ENCODE results near the gene GLMP.
A peak's percentile ranks its signal among the peaks of the same experiment; 100 is the strongest.

The GLMP gene

GRCh38 chr1:156266051-156266450 lies 29.4 kb downstream of the GLMP start:
- Histone ChIP-seq H3K4me3 (ENCODE audit: low read depth, low read length) (no peak overlapping the region), H3K27me3 (ENCODE audit: insufficient read depth, low read depth, severe bottlenecking) (no peaks in the 10 kb centered on the region), H3K27ac (no peak overlapping the region), H3K36me3 (peaks cover 99% of the 10 kb centered on the region), H3K9me3 (ENCODE audit: severe bottlenecking) (no peaks in the 10 kb centered on the region)
- DNase-seq: no peak
- TF ChIP-seq, protein P1, sequence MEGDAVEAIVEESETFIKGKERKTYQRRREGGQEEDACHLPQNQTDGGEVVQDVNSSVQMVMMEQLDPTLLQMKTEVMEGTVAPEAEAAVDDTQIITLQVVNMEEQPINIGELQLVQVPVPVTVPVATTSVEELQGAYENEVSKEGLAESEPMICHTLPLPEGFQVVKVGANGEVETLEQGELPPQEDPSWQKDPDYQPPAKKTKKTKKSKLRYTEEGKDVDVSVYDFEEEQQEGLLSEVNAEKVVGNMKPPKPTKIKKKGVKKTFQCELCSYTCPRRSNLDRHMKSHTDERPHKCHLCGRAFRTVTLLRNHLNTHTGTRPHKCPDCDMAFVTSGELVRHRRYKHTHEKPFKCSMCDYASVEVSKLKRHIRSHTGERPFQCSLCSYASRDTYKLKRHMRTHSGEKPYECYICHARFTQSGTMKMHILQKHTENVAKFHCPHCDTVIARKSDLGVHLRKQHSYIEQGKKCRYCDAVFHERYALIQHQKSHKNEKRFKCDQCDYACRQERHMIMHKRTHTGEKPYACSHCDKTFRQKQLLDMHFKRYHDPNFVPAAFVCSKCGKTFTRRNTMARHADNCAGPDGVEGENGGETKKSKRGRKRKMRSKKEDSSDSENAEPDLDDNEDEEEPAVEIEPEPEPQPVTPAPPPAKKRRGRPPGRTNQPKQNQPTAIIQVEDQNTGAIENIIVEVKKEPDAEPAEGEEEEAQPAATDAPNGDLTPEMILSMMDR (IDR thresholded peaks at IDR 0.05; ENCODE audit: low read depth, low read length): no peak

- peaks cover 99% of the 10 kb centered on the region for H3K36me3 ChIP-seq
- no peaks in the 10 kb centered on the region for H3K27me3 ChIP-seq (ENCODE audit: insufficient read depth, low read depth, severe bottlenecking)
- no peak overlapping the region for H3K27ac ChIP-seq
- no peak for DNase-seq
- no peak overlapping the region for H3K4me3 ChIP-seq (ENCODE audit: low read depth, low read length)
- TF ChIP-seq, protein P1 (IDR thresholded peaks at IDR 0.05; ENCODE audit: low read depth, low read length): no peak
- H3K9me3 ChIP-seq (ENCODE audit: severe bottlenecking): no peaks in the 10 kb centered on the region
These were observed 32.2 kb downstream of the GLMP start for GRCh38 chr1:156263288-156263655.

DNA sequence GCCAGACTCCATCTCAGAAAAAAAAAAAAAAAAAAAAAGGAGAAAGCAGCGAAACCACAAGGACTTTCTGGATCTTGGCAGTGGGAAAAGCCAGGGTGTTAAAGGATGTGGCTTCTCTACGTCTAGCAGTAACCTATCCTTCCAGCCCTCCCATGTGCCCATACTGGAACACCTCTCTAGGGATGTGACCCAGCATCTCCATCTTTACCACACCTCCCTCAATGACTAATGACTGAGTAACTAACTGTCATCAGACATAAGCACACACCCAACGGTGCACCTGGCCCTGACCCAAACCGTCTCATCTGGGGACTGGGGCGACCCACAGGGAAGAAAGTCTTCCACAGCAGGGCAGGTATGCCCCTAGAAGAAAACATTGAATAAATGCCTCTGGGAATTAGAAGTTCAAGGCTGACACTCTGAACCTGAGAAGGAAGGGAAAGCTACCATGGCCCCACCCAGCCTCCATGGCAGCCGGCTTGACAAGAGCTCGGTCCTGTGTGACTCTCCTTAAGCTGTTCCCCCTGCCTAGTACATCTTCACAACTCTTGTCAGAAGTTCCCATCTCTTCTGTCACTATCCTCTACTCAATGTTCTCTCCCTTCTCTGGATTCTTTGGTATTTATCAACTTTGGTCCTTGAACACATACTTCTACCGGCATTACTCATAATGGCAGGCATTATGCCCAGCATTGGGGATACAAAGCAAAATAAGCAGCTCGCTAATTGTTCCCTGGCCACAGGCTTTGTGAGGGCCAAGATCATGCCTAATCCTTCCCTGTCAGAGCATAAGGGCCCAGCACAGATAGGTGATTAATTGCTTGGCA lies 32.8 kb downstream of the GLMP start:
- no peaks in the 10 kb centered on the region for H3K27me3 ChIP-seq (ENCODE audit: insufficient read depth, low read depth, severe bottlenecking)
- H3K9me3 ChIP-seq (ENCODE audit: severe bottlenecking): no peaks in the 10 kb centered on the region
- TF ChIP-seq, protein P1 (IDR thresholded peaks at IDR 0.05; ENCODE audit: low read depth, low read length): no peak
- peaks cover 99% of the 10 kb centered on the region for H3K36me3 ChIP-seq
- no peak overlapping the region for H3K4me3 ChIP-seq (ENCODE audit: low read depth, low read length)
- no peak overlapping the region for H3K27ac ChIP-seq
- no peak for DNase-seq

DNA sequence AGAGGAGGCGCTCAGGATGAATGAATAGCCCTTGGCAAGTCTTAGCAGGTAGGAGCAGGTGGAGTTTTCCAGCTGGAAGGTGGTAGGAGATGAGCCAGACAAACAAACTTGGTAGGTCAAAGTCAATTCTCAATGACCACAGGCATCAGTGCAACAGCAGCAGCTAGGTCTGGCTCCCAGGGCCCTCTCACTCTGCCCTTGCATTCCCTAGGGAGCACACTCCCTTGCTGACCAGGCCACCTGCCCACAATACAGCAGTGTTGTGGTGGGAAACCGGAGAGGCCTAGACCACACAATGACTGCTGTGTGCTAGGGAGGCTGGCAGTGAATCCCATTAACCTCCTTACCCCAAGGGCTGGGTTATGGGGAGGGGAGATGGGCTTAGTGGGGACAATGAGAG lies 34.6 kb downstream of the GLMP start:
- H3K9me3 ChIP-seq (ENCODE audit: severe bottlenecking): no peaks in the 10 kb centered on the region
- no peak overlapping the region for H3K27ac ChIP-seq
- H3K4me3 ChIP-seq (ENCODE audit: low read depth, low read length): no peak overlapping the region
- DNase-seq: no peak
- H3K36me3 ChIP-seq: peaks cover 99% of the 10 kb centered on the region
- no peaks in the 10 kb centered on the region for H3K27me3 ChIP-seq (ENCODE audit: insufficient read depth, low read depth, severe bottlenecking)
- TF ChIP-seq, protein P1 (IDR thresholded peaks at IDR 0.05; ENCODE audit: low read depth, low read length): no peak

- TF ChIP-seq, protein P1 (IDR thresholded peaks at IDR 0.05; ENCODE audit: low read depth, low read length): peak; percentile 60
- Histone ChIP-seq H3K9me3 (ENCODE audit: severe bottlenecking) (no peaks in the 10 kb centered on the region), H3K4me3 (ENCODE audit: low read depth, low read length) (no peak overlapping the region), H3K27me3 (ENCODE audit: insufficient read depth, low read depth, severe bottlenecking) (no peaks in the 10 kb centered on the region), H3K27ac (no peak overlapping the region), H3K36me3 (peaks cover 99% of the 10 kb centered on the region)
- peak; percentile 66 for DNase-seq
These were observed 35.7 kb downstream of the GLMP start for GRCh38 chr1:156259805-156260204.

DNA sequence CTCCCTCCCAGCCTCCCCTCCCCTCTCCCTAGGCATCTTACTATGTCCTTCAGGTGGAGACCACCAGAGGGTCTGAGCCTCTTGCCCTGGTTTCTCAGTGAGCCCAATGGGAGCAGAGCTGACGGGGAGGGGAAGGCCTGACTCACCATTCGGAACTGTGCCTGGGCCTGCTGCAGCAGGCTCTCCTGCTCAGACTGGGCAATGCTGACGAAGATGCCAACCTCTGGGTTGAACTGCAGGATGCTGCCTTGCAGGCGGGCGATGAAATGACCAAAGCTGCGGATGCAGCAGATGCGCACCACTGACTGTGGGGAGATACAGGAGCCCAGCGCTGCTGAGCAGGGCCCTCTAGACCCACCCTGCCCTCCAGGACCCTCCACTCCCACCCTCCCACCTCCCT lies 36.6 kb downstream of the GLMP start:
- TF ChIP-seq, protein P1 (IDR thresholded peaks at IDR 0.05; ENCODE audit: low read depth, low read length): no peak
- no peak overlapping the region for H3K27ac ChIP-seq
- H3K36me3 ChIP-seq: peaks cover 100% of the 10 kb centered on the region
- H3K27me3 ChIP-seq (ENCODE audit: insufficient read depth, low read depth, severe bottlenecking): no peaks in the 10 kb centered on the region
- no peaks in the 10 kb centered on the region for H3K9me3 ChIP-seq (ENCODE audit: severe bottlenecking)
- DNase-seq: no peak
- H3K4me3 ChIP-seq (ENCODE audit: low read depth, low read length): no peak overlapping the region
